Retinal pigment epithelial cell (primary cell): ENCODE data around the gene MEAF6.
"Not testable (repeated sequence)": the region's sequence is repeated elsewhere in the genome, so short reads cannot be mapped to it uniquely, and the experiment has no call there.

Experiments
- DNase-seq: peaks from one replicate; pipeline ENCODE4 v3.0.0-alpha.2; 2010; ENCODE audit warnings: low read depth
- H3K4me3 ChIP-seq: 2 replicates; pipeline ENCODE4 v1.5.1; 2011; ENCODE audit warnings: mild to moderate bottlenecking, low read length, control low read depth, moderate library complexity
- CTCF ChIP-seq: conservative IDR thresholded peaks from 2 replicates; pipeline ENCODE4 v1.5.1; 2011; ENCODE audit warnings: low read depth, low read length, control low read depth, inconsistent platforms

MEAF6 gene

GRCh38 chr1:37540036-37540785 lies 25.6 kb upstream of the MEAF6 start:
- H3K4me3 ChIP-seq: no peak overlapping the region
- DNase-seq: no peak

GRCh38 chr1:37539154-37539553 lies 24.6 kb upstream of the MEAF6 start:
- not testable (repeated sequence) for DNase-seq, H3K4me3 ChIP-seq

More at GRCh38 chr1:37540036-37540785, 25.6 kb upstream of the MEAF6 start:
- TF ChIP-seq CTCF: no peak

- no peak for DNase-seq
- H3K4me3 ChIP-seq: no peak overlapping the region
- TF ChIP-seq CTCF: no peak
Observed at GRCh38 chr1:37537378-37537777, 22.8 kb upstream of the MEAF6 start.

GRCh38 chr1:37533317-37534093 lies 18.9 kb upstream of the MEAF6 start:
- no peak for DNase-seq
- no peak overlapping the region for H3K4me3 ChIP-seq
- no peak for TF ChIP-seq CTCF

- not testable (repeated sequence) for H3K4me3 ChIP-seq, DNase-seq
Observed at GRCh38 chr1:37532418-37533156, 18.0 kb upstream of the MEAF6 start.

- DNase-seq, H3K4me3 ChIP-seq: not testable (repeated sequence)
Observed at GRCh38 chr1:37529888-37530287, 15.3 kb upstream of the MEAF6 start.

- TF ChIP-seq CTCF: no peak
- H3K4me3 ChIP-seq: no peak overlapping the region
- no peak for DNase-seq
Observed at GRCh38 chr1:37519613-37520012, 5.0 kb upstream of the MEAF6 start.

GRCh38 chr1:37518929-37519328 lies 4.4 kb upstream of the MEAF6 start:
- not testable (repeated sequence) for DNase-seq, H3K4me3 ChIP-seq

GRCh38 chr1:37518241-37518640 lies 3.7 kb upstream of the MEAF6 start:
- not testable (repeated sequence) for H3K4me3 ChIP-seq, DNase-seq
